ENCODE results near the gene MFSD11. TPM values are rescaled to one million over a fixed set of nuclear protein-coding genes. Genes with fewer than 3 reads are reported as not detected.

The MFSD11 gene
- total RNA-seq, 1 donor from 2014 or later: 32.3 TPM

GRCh38 chr17:76700270-76700616 is 37.7 kb upstream of the MFSD11 start:
- no peaks in the 10 kb centered on the region for H3K27me3 ChIP-seq
- no peak for TF ChIP-seq CTCF (IDR thresholded peaks at IDR 0.05)
- no peaks in the 10 kb centered on the region for H3K36me3 ChIP-seq
- H3K27ac ChIP-seq: peak overlapping the region; percentile 82
- H3K9me3 ChIP-seq: no peaks in the 10 kb centered on the region
- peaks cover 53% of the 10 kb centered on the region for H3K4me1 ChIP-seq
- intact Hi-C loops (cut with DNase I): no loop called here
- no peak overlapping the region for H3K4me3 ChIP-seq
- no peak for ATAC-seq
- no peak for DNase-seq

- Histone ChIP-seq H3K4me3 (no peak overlapping the region), H3K36me3 (no peaks in the 10 kb centered on the region), H3K4me1 (peaks cover 48% of the 10 kb centered on the region), H3K27me3 (no peaks in the 10 kb centered on the region), H3K27ac (peak overlapping the region; percentile 82), H3K9me3 (no peaks in the 10 kb centered on the region)
- TF ChIP-seq CTCF (IDR thresholded peaks at IDR 0.05): no peak
- DNase-seq (no peak), ATAC-seq (peak; percentile 67)
- intact Hi-C loops (cut with DNase I): no loop called here
Measured at GRCh38 chr17:76700617-76701470, 37.1 kb upstream of the MFSD11 start.

GRCh38 chr17:76701471-76701967 is 36.4 kb upstream of the MFSD11 start:
- intact Hi-C loops (cut with DNase I): no loop called here
- Histone ChIP-seq H3K9me3 (no peaks in the 10 kb centered on the region), H3K36me3 (no peaks in the 10 kb centered on the region), H3K27me3 (no peaks in the 10 kb centered on the region), H3K4me1 (peaks cover 42% of the 10 kb centered on the region), H3K4me3 (no peak overlapping the region), H3K27ac (peak overlapping the region; percentile 47)
- DNase-seq (no peak), ATAC-seq (no peak)
- TF ChIP-seq CTCF (IDR thresholded peaks at IDR 0.05): no peak

GRCh38 chr17:76702076-76702475 is 35.8 kb upstream of the MFSD11 start:
- ATAC-seq (no peak), DNase-seq (no peak)
- H3K27me3 ChIP-seq: no peaks in the 10 kb centered on the region
- intact Hi-C loops (cut with DNase I): no loop called here
- no peak overlapping the region for H3K27ac ChIP-seq
- H3K9me3 ChIP-seq: no peaks in the 10 kb centered on the region
- peaks cover 36% of the 10 kb centered on the region for H3K4me1 ChIP-seq
- no peaks in the 10 kb centered on the region for H3K36me3 ChIP-seq
- no peak for TF ChIP-seq CTCF (IDR thresholded peaks at IDR 0.05)
- H3K4me3 ChIP-seq: no peak overlapping the region

GRCh38 chr17:76702941-76703637 is 34.8 kb upstream of the MFSD11 start:
- intact Hi-C loops (cut with DNase I): no loop called here
- DNase-seq (no peak), ATAC-seq (no peak)
- TF ChIP-seq CTCF (IDR thresholded peaks at IDR 0.05): no peak
- Histone ChIP-seq H3K4me3 (no peak overlapping the region), H3K36me3 (no peaks in the 10 kb centered on the region), H3K27me3 (no peaks in the 10 kb centered on the region), H3K9me3 (no peaks in the 10 kb centered on the region), H3K4me1 (peaks cover 33% of the 10 kb centered on the region), H3K27ac (no peak overlapping the region)
